ENCODE results near the gene NDE1.

The NDE1 gene

DNA sequence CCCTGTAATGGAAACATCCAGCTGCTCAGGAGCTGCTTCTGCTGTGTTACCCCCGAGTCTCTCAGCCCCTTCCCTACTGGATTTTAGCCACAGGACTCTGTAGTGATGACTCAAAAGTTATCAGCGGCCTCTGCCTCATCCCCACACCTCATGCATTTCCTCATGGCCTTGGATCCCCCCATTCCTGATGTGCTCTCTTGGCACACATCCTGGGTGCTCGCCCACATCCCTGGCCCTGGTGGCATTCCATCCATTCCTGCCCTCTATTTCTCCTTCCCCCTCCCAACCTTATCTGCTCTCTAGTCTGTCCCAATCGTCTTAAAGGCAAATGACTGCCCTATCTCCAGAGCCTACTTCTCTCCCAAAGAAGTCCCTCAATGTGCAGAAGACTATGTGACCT lies 31.7 kb upstream of the NDE1 start:
- H3K9me2 ChIP-seq (ENCODE audit: low read depth, low read length), result no peaks in the 10 kb centered on the region
- H2AFZ ChIP-seq (ENCODE audit: low read length), result no peak overlapping the region
- H3K27me3 ChIP-seq (ENCODE audit: insufficient read depth, low read length), result no peaks in the 10 kb centered on the region
- peaks cover 88% of the 10 kb centered on the region for H3K36me3 ChIP-seq (ENCODE audit: insufficient read depth, low read length)
- no peaks in the 10 kb centered on the region for H3F3A ChIP-seq (ENCODE audit: insufficient read depth, low read length)
- no peak overlapping the region for H3K4me3 ChIP-seq (ENCODE audit: low read depth, low read length, poor library complexity, severe bottlenecking)
- H3K9ac ChIP-seq (ENCODE audit: low read length), result no peak overlapping the region
- H3K4me1 ChIP-seq (ENCODE audit: insufficient read depth, low read length, severe bottlenecking), result no peaks in the 10 kb centered on the region
- no peaks in the 10 kb centered on the region for H3K79me2 ChIP-seq (ENCODE audit: insufficient read depth, low read length)
- no peaks in the 10 kb centered on the region for H3K9me3 ChIP-seq (ENCODE audit: low read length)
- H4K20me1 ChIP-seq (ENCODE audit: insufficient read depth, low read length), result no peaks in the 10 kb centered on the region
- H3K4me2 ChIP-seq (ENCODE audit: low read length), result no peak overlapping the region
- no peak overlapping the region for H3K27ac ChIP-seq (ENCODE audit: low read depth, low read length, poor library complexity, severe bottlenecking)
- no peak for TF ChIP-seq CTCF (IDR thresholded peaks at IDR 0.05; ENCODE audit: low read length)
- TF ChIP-seq EZH2 (IDR thresholded peaks at IDR 0.05; ENCODE audit: borderline replicate concordance, low read length), result no peak

DNA sequence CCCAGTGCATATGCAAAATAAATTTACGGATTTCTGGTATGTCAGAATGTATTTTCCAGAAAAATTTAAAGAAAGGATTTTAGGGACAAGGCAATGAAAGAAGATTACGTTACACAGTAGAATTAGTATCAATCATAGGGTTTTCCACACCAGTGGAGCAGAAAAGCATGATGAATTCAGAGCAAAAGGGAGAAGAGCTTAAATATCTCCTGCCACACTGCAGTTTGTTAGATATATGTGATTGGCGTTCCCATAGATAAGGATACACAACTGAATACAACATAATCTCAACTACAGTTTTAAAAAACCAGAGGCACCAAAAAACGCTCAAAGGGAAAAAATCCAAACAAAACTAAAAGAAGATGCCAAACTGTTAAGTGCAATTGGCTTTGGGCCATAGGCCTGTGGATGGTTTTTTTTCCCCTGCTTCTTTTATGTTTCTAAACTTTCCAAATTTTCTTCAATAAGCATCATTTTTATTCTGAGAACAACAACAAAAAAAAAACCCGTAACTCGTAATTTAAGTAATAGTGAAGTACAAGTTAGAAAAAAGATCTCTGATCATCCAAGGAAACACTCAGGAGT lies 29.3 kb upstream of the NDE1 start:
- no peak overlapping the region for H3K4me3 ChIP-seq (ENCODE audit: low read depth, low read length, poor library complexity, severe bottlenecking)
- H3K4me2 ChIP-seq (ENCODE audit: low read length), result no peak overlapping the region
- no peaks in the 10 kb centered on the region for H3K79me2 ChIP-seq (ENCODE audit: insufficient read depth, low read length)
- H3K9me3 ChIP-seq (ENCODE audit: low read length), result no peaks in the 10 kb centered on the region
- H3K27me3 ChIP-seq (ENCODE audit: insufficient read depth, low read length), result no peaks in the 10 kb centered on the region
- no peaks in the 10 kb centered on the region for H4K20me1 ChIP-seq (ENCODE audit: insufficient read depth, low read length)
- no peak for TF ChIP-seq EZH2 (IDR thresholded peaks at IDR 0.05; ENCODE audit: borderline replicate concordance, low read length)
- TF ChIP-seq CTCF (IDR thresholded peaks at IDR 0.05; ENCODE audit: low read length), result no peak
- no peaks in the 10 kb centered on the region for H3F3A ChIP-seq (ENCODE audit: insufficient read depth, low read length)
- H3K9me2 ChIP-seq (ENCODE audit: low read depth, low read length), result no peaks in the 10 kb centered on the region
- H3K4me1 ChIP-seq (ENCODE audit: insufficient read depth, low read length, severe bottlenecking), result no peaks in the 10 kb centered on the region
- no peak overlapping the region for H3K27ac ChIP-seq (ENCODE audit: low read depth, low read length, poor library complexity, severe bottlenecking)
- no peak overlapping the region for H3K9ac ChIP-seq (ENCODE audit: low read length)
- H2AFZ ChIP-seq (ENCODE audit: low read length), result no peak overlapping the region
- H3K36me3 ChIP-seq (ENCODE audit: insufficient read depth, low read length), result peaks cover 95% of the 10 kb centered on the region

DNA sequence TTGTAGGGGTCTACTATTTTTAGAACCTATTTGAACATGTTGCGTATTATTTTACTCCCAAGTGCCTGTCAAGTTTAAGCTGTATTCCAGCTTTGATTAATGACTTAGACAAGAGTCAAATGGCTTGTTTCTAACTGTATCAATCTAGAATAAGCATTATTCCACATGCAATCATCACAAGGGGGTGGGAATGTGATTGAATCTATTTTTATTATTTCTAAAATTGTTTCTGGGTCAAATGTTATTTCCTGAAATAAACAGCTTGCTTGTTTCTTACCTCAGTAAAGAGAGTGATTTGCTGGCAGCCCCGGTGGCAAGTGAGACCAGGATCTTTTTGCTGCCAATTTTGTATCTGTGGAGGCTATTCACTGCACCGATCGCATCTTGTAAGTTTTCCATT lies 28.6 kb upstream of the NDE1 start:
- Histone ChIP-seq H3K4me2 (ENCODE audit: low read length) (no peak overlapping the region), H3K4me1 (ENCODE audit: insufficient read depth, low read length, severe bottlenecking) (no peaks in the 10 kb centered on the region), H3K79me2 (ENCODE audit: insufficient read depth, low read length) (no peaks in the 10 kb centered on the region), H3K9me2 (ENCODE audit: low read depth, low read length) (no peaks in the 10 kb centered on the region), H2AFZ (ENCODE audit: low read length) (no peak overlapping the region), H3K27ac (ENCODE audit: low read depth, low read length, poor library complexity, severe bottlenecking) (no peak overlapping the region), H3K36me3 (ENCODE audit: insufficient read depth, low read length) (peaks cover 94% of the 10 kb centered on the region), H3K9me3 (ENCODE audit: low read length) (no peaks in the 10 kb centered on the region), H4K20me1 (ENCODE audit: insufficient read depth, low read length) (no peaks in the 10 kb centered on the region), H3K27me3 (ENCODE audit: insufficient read depth, low read length) (no peaks in the 10 kb centered on the region), H3K9ac (ENCODE audit: low read length) (no peak overlapping the region), H3F3A (ENCODE audit: insufficient read depth, low read length) (no peaks in the 10 kb centered on the region), H3K4me3 (ENCODE audit: low read depth, low read length, poor library complexity, severe bottlenecking) (no peak overlapping the region)
- no peak for TF ChIP-seq CTCF (IDR thresholded peaks at IDR 0.05; ENCODE audit: low read length)
